ENCODE data around the gene MOK.

The MOK gene

GRCh38 chr14:102200690-102201352 is 104.1 kb downstream of the MOK start:
- TF ChIP-seq CTCF (IDR thresholded peaks at IDR 0.05): no peak

- TF ChIP-seq CTCF (IDR thresholded peaks at IDR 0.05): no peak
Observed at GRCh38 chr14:102197317-102197853, 107.6 kb downstream of the MOK start.

GRCh38 chr14:102196902-102197230 is 108.1 kb downstream of the MOK start:
- no peak for TF ChIP-seq CTCF (IDR thresholded peaks at IDR 0.05)

- no peak for TF ChIP-seq CTCF (IDR thresholded peaks at IDR 0.05)
Observed at GRCh38 chr14:102196039-102196901, 108.7 kb downstream of the MOK start.

GRCh38 chr14:102195446-102195845 is 109.5 kb downstream of the MOK start:
- TF ChIP-seq CTCF (IDR thresholded peaks at IDR 0.05): no peak

- no peak for TF ChIP-seq CTCF (IDR thresholded peaks at IDR 0.05)
Observed at GRCh38 chr14:102194856-102195255, 110.1 kb downstream of the MOK start.

- TF ChIP-seq CTCF (IDR thresholded peaks at IDR 0.05): no peak
Observed at GRCh38 chr14:102192840-102193502, 112.0 kb downstream of the MOK start.
